Kidney epithelial cell (primary cell): Measurements from ENCODE around the gene TPRN. TPM values are rescaled to one million over a fixed set of nuclear protein-coding genes. Genes with fewer than 3 reads are reported as not detected.

ENCODE experiments used
- DNase-seq: peaks from one replicate; pipeline ENCODE4 v3.0.0-alpha.2; 2010; ENCODE audit warnings: low read depth
- H3K27me3 ChIP-seq: 2 replicates; pipeline ENCODE4 v1.6.0; 2011; ENCODE audit warnings: low read length; ENCODE audit not compliant: control insufficient read depth, insufficient read depth
- H3K36me3 ChIP-seq: 2 replicates; pipeline ENCODE4 v1.5.1; 2011; ENCODE audit warnings: low read length; ENCODE audit not compliant: control insufficient read depth, insufficient read depth
- H3K4me3 ChIP-seq: 2 replicates; pipeline ENCODE4 v1.5.1; 2011; ENCODE audit warnings: low read depth, mild to moderate bottlenecking, control low read depth, low read length
- CTCF ChIP-seq: IDR thresholded peaks from 2 replicates; pipeline ENCODE4 v1.5.1; 2011; ENCODE audit warnings: mild to moderate bottlenecking, moderate library complexity, low read length, control low read depth, inconsistent platforms; ENCODE audit not compliant: insufficient read depth, poor library complexity, severe bottlenecking
- total RNA-seq: library from RNA; depleted of rRNA; stranded (reverse); fragments of >200 nt; gene quantifications from 2 replicates; pipeline ENCODE4 v1.2.3, GENCODE V29; 2015

The TPRN gene
- total RNA-seq, 1 donor from 2014 or later: 15.2 TPM

GRCh38 chr9:137192859-137193258 is 7.7 kb downstream of the TPRN start:
- no peak for TF ChIP-seq CTCF
- H3K36me3 ChIP-seq: no peaks in the 10 kb centered on the region
- H3K27me3 ChIP-seq: no peaks in the 10 kb centered on the region
- no peak for DNase-seq
- H3K4me3 ChIP-seq: no peak overlapping the region

GRCh38 chr9:137192448-137192780 is 8.1 kb downstream of the TPRN start:
- Histone ChIP-seq H3K4me3 (no peak overlapping the region), H3K36me3 (no peaks in the 10 kb centered on the region), H3K27me3 (no peaks in the 10 kb centered on the region)
- no peak for TF ChIP-seq CTCF
- no peak for DNase-seq

GRCh38 chr9:137191691-137192447 is 8.7 kb downstream of the TPRN start:
- no peaks in the 10 kb centered on the region for H3K36me3 ChIP-seq
- TF ChIP-seq CTCF: no peak
- no peak overlapping the region for H3K4me3 ChIP-seq
- no peak for DNase-seq
- H3K27me3 ChIP-seq: no peaks in the 10 kb centered on the region

GRCh38 chr9:137191245-137191644 is 9.3 kb downstream of the TPRN start:
- DNase-seq: no peak
- no peak for TF ChIP-seq CTCF

GRCh38 chr9:137190315-137190856 is 10.2 kb downstream of the TPRN start:
- no peak overlapping the region for H3K4me3 ChIP-seq
- no peak for DNase-seq

More at GRCh38 chr9:137191245-137191644, 9.3 kb downstream of the TPRN start:
- no peak overlapping the region for H3K4me3 ChIP-seq
- H3K27me3 ChIP-seq: no peaks in the 10 kb centered on the region
- no peaks in the 10 kb centered on the region for H3K36me3 ChIP-seq

More at GRCh38 chr9:137190315-137190856, 10.2 kb downstream of the TPRN start:
- Histone ChIP-seq H3K36me3 (no peaks in the 10 kb centered on the region), H3K27me3 (no peaks in the 10 kb centered on the region)
- TF ChIP-seq CTCF: peak; percentile 6
